DOHH2 (cell line): ENCODE results near the gene DNTT.

Source experiments
- H3F3A ChIP-seq: fragments of 200-600 bp; sonication (generic), shearing (Covaris generic); 2 replicates; pipeline ENCODE4 v1.6.0; 2016; ENCODE audit warnings: antibody characterized with exemption, mild to moderate bottlenecking; ENCODE audit not compliant: control insufficient read depth, insufficient read depth
- H3K27ac ChIP-seq: fragments of 200-600 bp; sonication (generic); 2 replicates; pipeline ENCODE4 v1.5.1; 2014; ENCODE audit warnings: low read depth, mild to moderate bottlenecking, low read length, moderate library complexity
- H3K27me3 ChIP-seq: fragments of 200-600 bp; sonication (generic); 2 replicates; pipeline ENCODE4 v1.6.1; 2014; ENCODE audit warnings: mild to moderate bottlenecking, low read length, mixed read lengths; ENCODE audit not compliant: control insufficient read depth
- H3K36me3 ChIP-seq: fragments of 200-600 bp; sonication (generic); 2 replicates; pipeline ENCODE4 v1.6.1; 2014; ENCODE audit warnings: mild to moderate bottlenecking, low read length, moderate library complexity, mixed read lengths; ENCODE audit not compliant: control insufficient read depth
- H3K4me1 ChIP-seq: fragments of 200-600 bp; sonication (generic); 2 replicates; pipeline ENCODE4 v1.6.1; 2014; ENCODE audit warnings: mild to moderate bottlenecking, low read length, mixed read lengths; ENCODE audit not compliant: control insufficient read depth
- H3K4me2 ChIP-seq: fragments of 200-600 bp; sonication (generic); 2 replicates; pipeline ENCODE4 v1.6.0; 2014; ENCODE audit warnings: mild to moderate bottlenecking, low read length, moderate library complexity
- H3K4me3 ChIP-seq: fragments of 200-600 bp; sonication (generic); 2 replicates; pipeline ENCODE4 v1.5.1; 2014; ENCODE audit warnings: mild to moderate bottlenecking, low read length, mixed read lengths
- H3K79me2 ChIP-seq: fragments of 200-600 bp; sonication (generic); 2 replicates; pipeline ENCODE4 v1.6.1; 2014; ENCODE audit warnings: mild to moderate bottlenecking, low read length, mixed read lengths; ENCODE audit not compliant: control insufficient read depth
- H3K9me2 ChIP-seq: fragments of 200-600 bp; sonication (generic); replicated peaks from 2 replicates; pipeline ENCODE4 v1.6.1; 2014; ENCODE audit warnings: mild to moderate bottlenecking, low read length, mixed read lengths; ENCODE audit not compliant: control insufficient read depth
- H3K9me3 ChIP-seq: fragments of 200-600 bp; sonication (generic); 2 replicates; pipeline ENCODE4 v1.6.1; 2014; ENCODE audit warnings: antibody characterized with exemption, low read length, mixed read lengths; ENCODE audit not compliant: control insufficient read depth, insufficient read depth
- H4K20me1 ChIP-seq: fragments of 200-600 bp; sonication (generic); 2 replicates; pipeline ENCODE4 v1.6.0; 2014; ENCODE audit warnings: low read depth, mild to moderate bottlenecking, antibody characterized with exemption, low read length, moderate library complexity; ENCODE audit not compliant: control insufficient read depth, insufficient read depth
- CTCF ChIP-seq: fragments of 200-600 bp; sonication (generic); IDR thresholded peaks from one replicate; pipeline ENCODE4 v1.5.1; 2014; ENCODE audit warnings: antibody characterized with exemption, mild to moderate bottlenecking, low read depth, low read length; ENCODE audit not compliant: poor library complexity, severe bottlenecking
- EZH2phosphoT487 ChIP-seq: fragments of 200-600 bp; sonication (generic); IDR thresholded peaks from 2 replicates; pipeline ENCODE4 v1.6.1; 2017; ENCODE audit warnings: borderline replicate concordance, mild to moderate bottlenecking, antibody characterized with exemption, low read length, moderate library complexity, mixed read lengths

The DNTT gene

DNA sequence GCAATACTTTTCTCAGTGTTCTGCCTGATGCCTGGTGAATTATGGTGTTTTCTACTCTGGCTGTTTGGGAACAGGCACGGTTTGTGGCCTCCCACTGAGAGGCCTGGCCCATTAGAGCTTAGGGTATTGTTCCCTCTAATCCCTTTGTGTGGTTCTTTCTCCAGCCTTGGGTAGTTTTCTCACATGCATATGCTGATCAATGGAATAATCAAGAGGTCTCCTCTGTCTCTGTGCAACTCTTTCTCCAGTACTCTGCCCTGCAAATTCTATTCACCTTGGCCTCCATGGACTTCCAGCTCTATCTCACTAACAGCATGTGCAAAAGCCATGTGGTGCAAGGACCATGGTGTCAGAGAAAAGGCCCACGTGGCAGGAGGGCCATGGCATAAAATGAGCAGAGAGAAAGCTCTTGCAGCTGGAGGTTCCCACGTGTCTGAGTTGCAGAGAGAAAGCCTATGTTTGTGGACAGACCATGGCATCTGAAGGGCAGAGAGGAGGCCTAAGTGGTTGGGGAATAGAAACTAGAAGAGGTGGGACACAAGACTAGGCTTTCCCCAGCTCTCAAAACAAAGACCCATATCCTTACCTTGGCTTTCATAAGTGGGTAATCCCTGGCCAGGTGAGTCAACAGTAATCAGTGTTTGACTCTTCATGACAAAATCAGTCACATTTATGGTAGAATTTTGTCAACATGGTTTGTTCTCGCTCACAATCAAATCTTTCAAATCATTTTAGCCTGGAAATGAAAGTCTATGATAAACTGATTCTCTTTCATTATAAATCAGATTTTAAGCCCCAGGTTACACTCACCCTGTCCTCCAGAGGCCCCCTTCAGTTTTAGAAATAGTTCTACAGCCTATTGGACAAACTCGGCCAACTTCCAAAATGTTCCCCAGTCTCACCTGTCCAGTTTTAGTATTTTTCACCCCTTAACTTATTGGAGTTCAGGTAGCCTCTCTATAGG lies 37.3 kb downstream of the DNTT start:
- no peak overlapping the region for H3K27ac ChIP-seq
- H3K36me3 ChIP-seq = no peaks in the 10 kb centered on the region
- H3F3A ChIP-seq = no peaks in the 10 kb centered on the region
- no peaks in the 10 kb centered on the region for H4K20me1 ChIP-seq
- no peaks in the 10 kb centered on the region for H3K27me3 ChIP-seq
- H3K79me2 ChIP-seq = no peaks in the 10 kb centered on the region
- peaks cover 10% of the 10 kb centered on the region for H3K4me1 ChIP-seq
- H3K4me3 ChIP-seq = no peak overlapping the region
- no peak for TF ChIP-seq EZH2phosphoT487
- TF ChIP-seq CTCF = no peak
- H3K4me2 ChIP-seq = no peak overlapping the region
- H3K9me2 ChIP-seq = no peaks in the 10 kb centered on the region
- H3K9me3 ChIP-seq = peaks cover 14% of the 10 kb centered on the region; the same call in 1 of the 2 replicates

- Histone ChIP-seq H3K79me2 (no peaks in the 10 kb centered on the region), H3K9me3 (peaks cover 16% of the 10 kb centered on the region; the same call in 1 of the 2 replicates), H3K4me2 (no peak overlapping the region), H3K27ac (no peak overlapping the region), H4K20me1 (no peaks in the 10 kb centered on the region), H3K36me3 (no peaks in the 10 kb centered on the region), H3K9me2 (no peaks in the 10 kb centered on the region), H3F3A (no peaks in the 10 kb centered on the region), H3K4me3 (no peak overlapping the region), H3K27me3 (no peaks in the 10 kb centered on the region), H3K4me1 (peaks cover 10% of the 10 kb centered on the region)
- no peak for TF ChIP-seq EZH2phosphoT487
- no peak for TF ChIP-seq CTCF
Measured at GRCh38 chr10:96342402-96342801, 38.2 kb downstream of the DNTT start.

DNA sequence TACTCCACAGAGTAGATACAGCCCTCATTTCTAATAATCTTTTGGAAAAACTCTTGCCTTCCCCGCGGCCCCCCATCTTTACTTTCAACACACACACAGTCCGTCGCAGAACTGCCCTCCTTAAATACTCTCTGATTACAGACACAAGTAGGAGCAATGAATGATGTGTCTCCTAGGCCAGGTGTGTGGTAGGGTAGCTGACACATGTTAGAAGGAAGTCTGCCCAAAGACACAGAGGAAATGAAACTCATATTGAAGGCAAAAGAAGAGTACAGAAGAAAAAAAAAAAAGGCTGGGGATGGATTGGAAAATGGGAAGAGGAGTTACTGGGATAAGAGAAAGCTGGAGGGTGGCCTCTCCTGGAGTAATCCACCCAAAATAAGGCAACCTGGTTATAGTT lies 39.9 kb downstream of the DNTT start:
- H3K9me3 ChIP-seq = peaks cover 16% of the 10 kb centered on the region; the same call in 1 of the 2 replicates
- no peaks in the 10 kb centered on the region for H3K79me2 ChIP-seq
- H3K36me3 ChIP-seq = no peaks in the 10 kb centered on the region
- no peaks in the 10 kb centered on the region for H3K27me3 ChIP-seq
- H3K27ac ChIP-seq = no peak overlapping the region
- no peaks in the 10 kb centered on the region for H3F3A ChIP-seq
- H3K4me1 ChIP-seq = peaks cover 10% of the 10 kb centered on the region
- TF ChIP-seq CTCF (no peak), EZH2phosphoT487 (no peak)
- no peaks in the 10 kb centered on the region for H3K9me2 ChIP-seq
- H3K4me2 ChIP-seq = peak overlapping the region; percentile 12
- no peak overlapping the region for H3K4me3 ChIP-seq
- H4K20me1 ChIP-seq = no peaks in the 10 kb centered on the region
